Measurements from ENCODE around the gene FAM136A.

GRCh38 chr2:70340075-70340474 is 38.2 kb upstream of the FAM136A start:
- TF ChIP-seq TIGD3 (CRISPR knock-in tag; IDR thresholded peaks at IDR 0.05; ENCODE audit: borderline replicate concordance) = no peak
- TF ChIP-seq CEBPZ (IDR thresholded peaks at IDR 0.05; ENCODE audit: low read length) = no peak
- TF ChIP-seq ZNF788 (CRISPR knock-in tag; IDR thresholded peaks at IDR 0.05; ENCODE audit: borderline replicate concordance) = no peak
- TF ChIP-seq ZFP37 (CRISPR knock-in tag; IDR thresholded peaks at IDR 0.05; ENCODE audit: borderline replicate concordance) = no peak
- TF ChIP-seq PCBP1 (IDR thresholded peaks at IDR 0.05; ENCODE audit: borderline replicate concordance, low read depth, low read length) = no peak
- no peak for TF ChIP-seq USF2 (IDR thresholded peaks at IDR 0.05; ENCODE audit: low read depth, low read length)
- no peak for TF ChIP-seq USF2 (CRISPR knock-in tag; IDR thresholded peaks at IDR 0.05; ENCODE audit: borderline replicate concordance)
- no peak for TF ChIP-seq MNT (IDR thresholded peaks at IDR 0.05)
- TF ChIP-seq CTCF (CRISPR knock-in tag; IDR thresholded peaks at IDR 0.05) = no peak
- TF ChIP-seq HOXD1 (CRISPR knock-in tag; IDR thresholded peaks at IDR 0.05) = no peak
- no peak for TF ChIP-seq SIN3B (IDR thresholded peaks at IDR 0.05; ENCODE audit: low read length)
- TF ChIP-seq EED (CRISPR knock-in tag; IDR thresholded peaks at IDR 0.05) = no peak
- TF ChIP-seq EZH2 (conservative IDR thresholded peaks at IDR 0.05; ENCODE audit: low read depth, low read length) = no peak
- no peak for TF ChIP-seq ETS1 (CRISPR knock-in tag; IDR thresholded peaks at IDR 0.05)

Data from HepG2 (cell line).